ENCODE data around the gene WNK1.
"Not testable (repeated sequence)": the region's sequence is repeated elsewhere in the genome, so short reads cannot be mapped to it uniquely, and the experiment has no call there.

WNK1 gene

DNA sequence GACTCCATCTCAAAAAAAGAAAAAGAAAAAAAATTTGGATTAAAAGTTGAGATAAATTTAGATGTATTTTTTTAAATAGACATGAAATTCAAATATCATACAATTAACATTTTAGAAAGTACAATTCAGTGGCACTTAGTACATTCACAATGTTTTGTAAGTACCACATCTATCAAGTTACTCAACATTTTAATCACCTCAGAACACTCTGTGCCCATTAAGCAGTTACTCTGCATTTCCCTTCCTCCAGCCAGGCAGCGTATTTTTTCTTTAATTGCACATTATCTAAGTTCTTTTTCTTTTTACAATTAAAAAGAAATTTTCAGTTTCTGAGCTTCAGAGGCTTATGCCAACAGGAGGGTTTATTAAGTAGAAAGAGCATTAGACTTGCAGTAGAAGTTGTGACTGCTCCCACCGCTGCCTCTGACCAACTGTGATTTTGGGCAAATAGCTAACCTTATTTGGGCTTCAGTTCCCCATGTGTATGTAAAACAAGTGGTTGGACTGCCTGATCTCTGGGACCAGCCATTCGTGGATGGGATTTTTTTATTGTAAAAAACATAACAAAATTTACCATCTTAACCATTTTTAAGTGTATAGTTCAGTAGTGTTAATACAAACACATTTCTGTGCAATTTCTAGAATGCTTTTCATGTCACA lies 65.7 kb downstream of the WNK1 start:
- no peak for DNase-seq (ENCODE audit: low read depth)

DNA sequence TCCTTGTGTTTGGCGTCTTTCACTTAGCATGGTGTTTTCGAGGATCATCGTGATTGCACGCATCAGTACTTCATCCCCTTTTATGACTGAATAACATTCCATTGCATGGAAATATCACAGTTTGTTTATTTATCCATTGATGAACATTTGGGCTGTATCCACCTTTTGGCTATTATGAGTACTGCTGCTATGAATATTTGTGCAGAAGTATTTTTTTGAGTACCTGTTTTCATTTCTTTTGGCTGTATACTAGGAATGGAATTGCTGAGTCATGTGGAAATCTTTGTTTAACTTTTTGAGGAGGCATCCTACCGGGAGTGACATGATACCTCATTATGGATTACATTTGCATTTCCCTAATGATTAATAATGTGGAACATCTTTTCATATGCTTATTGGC lies 66.4 kb downstream of the WNK1 start:
- no peak for DNase-seq (ENCODE audit: low read depth)

DNA sequence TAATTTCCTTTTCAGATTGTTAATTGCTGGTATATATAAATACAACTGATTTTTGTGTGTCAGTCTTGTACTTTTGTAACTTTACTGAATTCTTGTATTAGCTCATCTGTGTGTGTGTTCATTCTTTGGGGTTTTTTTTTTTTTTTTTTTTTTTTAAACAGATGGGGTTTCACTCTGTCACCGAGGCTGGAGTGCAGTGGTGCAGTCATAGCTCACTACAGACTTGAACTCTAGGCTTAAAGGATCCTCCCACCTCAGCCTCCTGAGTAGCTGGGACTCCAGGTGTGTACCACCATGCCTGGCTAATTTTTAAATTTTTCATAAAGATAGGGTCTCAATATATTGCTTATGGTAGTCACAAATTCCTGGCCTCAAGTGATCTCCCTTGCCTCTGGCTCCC lies 68.0 kb downstream of the WNK1 start:
- DNase-seq (ENCODE audit: low read depth), result no peak

DNA sequence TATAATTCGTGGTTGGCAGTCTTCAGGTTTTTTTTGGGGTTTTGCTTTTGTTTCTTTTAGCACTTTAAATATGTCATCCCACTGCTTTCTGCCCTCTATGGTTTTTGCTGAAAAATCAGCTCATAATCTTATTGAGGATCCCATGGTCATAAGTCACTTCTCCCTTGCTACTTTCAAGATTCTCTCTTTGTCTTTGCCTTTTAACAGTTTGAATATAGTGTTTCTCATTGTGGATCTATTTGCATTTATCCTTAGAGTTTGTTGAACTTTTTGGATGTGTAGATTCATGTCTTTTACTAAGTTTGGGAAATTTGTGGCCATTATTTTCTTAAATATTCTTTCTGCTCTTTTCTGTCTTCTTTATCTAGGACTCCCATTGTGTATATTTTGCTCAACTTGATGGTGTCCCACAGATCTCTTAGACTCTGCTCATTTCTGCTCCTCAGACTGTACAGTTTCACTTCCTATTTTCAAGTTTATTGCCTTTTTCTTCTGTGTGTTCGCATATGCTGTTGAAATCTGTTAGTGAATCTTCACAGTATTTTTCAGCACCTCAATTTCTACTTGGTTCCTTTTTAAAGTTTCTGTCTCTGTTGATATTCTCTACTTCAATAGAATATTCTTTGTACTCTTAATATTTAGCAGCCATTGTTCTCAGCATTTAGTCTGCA lies 70.8 kb downstream of the WNK1 start:
- DNase-seq (ENCODE audit: low read depth), result no peak

DNA sequence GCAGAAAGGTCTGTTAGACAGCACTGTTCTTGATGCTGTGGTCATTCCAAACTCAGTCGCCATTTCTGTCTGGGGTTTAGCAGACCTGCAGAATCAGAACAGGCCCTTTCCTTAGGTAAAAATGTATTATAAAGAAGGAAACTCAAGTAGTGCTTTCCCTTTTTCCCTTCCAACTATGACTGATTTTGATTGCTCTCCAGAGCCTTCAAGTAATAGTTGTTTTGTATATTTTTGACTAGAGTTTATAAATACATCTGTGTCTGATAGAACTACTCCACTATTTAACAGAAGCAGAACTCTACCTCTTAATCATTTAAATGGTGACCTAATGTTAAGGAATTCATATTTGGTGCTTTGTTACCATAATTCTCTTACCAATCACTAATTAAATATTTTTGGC lies 74.0 kb downstream of the WNK1 start:
- DNase-seq (ENCODE audit: low read depth), result no peak

DNA sequence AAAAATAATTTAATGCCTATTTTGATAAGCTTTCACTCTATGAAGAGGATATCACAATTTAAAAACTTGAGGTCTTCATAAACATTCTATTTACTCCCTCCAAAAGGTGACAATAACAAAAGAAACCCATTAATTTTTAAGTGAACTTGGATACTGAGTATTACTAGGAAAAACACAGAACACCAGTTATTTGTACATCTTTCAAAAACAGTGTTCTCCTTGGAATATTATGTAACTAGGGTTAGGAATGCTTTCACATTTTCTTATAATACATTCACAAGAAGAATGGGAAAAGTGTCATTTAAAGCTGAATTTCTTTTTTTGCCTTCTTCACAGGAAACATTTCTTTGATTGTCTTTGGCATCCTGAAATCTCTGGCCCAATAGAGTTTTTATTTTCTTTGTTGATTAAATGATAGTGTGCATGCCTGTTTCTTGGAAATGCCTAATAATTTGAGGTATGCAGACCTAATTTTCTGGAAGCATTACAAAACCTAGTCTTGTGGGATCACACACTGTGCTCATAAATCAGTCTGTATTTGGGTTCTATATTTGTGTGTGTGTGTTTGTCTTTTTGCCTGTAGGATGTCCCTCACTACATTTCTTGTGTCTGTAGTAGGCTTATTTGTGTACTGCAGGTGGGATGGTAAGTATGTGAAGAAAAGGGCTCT lies 76.5 kb downstream of the WNK1 start:
- no peak for DNase-seq (ENCODE audit: low read depth)

DNA sequence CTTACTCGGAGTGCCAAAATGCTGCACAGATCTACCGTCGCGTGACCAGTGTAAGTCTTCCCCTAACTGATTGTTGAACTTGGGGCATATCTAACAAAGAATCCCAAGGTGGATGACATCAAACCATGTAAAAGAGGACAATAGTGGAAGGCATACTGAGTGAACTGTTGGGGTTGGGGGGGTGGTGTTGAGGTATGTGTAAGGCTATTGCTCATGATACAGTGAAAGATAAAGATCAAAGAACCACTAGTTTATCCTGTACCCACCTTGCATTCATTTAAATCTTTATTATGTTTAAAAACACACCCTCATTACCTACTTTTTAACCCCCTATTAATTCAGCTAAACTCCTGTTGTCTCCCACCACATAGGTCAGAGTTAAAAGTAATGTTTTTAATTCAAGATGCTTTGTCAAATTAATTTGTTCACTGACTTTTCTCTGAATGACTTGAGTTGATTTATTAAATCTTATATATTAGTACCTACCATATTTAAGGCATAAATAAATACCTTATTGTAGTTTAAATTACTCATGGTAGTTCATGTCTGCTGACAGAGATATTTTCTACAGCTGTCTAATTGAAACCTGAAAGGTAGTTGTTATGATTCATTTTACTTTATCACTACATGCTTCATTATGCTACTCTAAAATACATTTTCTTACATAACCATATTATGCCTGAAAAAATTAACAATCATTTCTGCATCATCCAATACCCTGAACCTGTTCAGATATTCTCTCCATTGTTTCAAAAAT lies 77.9 kb downstream of the WNK1 start:
- DNase-seq (ENCODE audit: low read depth), result no peak

DNA sequence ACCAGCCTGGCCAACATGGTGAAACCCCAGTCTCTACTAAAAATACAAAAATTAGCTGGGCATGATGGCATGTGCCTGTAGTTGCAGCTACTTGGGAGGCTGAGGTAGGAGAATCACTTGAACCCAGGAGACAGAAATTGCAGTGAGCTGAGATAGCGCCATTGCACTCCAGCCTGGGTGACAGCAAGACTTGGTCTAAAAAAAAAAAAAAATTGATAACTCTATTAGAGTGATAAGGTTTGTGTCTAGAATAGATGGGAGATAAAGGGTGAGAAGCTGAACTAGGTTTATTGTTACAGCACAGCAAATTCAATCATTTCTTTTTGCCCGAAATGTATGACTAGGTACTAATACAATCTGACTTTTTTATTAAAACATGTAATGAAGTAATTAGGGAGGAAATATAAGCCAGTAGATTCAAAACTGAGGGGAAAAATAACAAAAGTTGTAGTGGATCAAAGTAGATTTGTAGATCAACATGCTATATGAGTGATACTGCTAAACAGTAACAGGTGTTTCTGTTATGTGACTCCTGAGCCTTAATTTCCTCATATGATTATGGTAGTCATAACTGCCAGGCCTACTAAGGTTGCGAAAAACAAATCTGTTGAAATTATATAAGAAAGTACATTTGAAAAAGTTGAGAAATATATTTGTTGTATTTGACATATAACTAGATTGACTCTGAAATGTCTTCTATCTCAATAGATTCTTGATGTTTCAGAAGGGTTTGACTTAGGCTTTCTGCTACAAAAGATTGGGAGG lies 83.6 kb downstream of the WNK1 start:
- no peak for DNase-seq (ENCODE audit: low read depth)

DNA sequence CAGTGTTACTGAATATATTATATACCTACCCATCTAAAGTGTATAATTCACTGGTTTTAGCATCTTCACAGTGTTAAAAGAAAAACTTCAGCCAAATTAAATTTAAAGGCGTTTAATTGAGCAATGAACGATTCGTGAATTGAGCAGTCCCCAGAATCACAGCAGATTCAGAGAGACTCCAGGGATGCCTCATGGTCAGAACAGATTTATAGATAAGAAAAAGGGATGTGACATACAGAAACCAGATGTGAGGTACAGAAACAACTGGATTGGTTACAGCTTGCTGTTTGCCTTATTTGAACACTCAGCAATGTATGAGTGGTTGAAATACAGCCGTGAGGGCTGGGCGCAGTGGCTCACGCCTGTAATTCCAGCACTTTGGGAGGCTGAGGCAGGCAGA lies 84.6 kb downstream of the WNK1 start:
- no peak for DNase-seq (ENCODE audit: low read depth)

DNA sequence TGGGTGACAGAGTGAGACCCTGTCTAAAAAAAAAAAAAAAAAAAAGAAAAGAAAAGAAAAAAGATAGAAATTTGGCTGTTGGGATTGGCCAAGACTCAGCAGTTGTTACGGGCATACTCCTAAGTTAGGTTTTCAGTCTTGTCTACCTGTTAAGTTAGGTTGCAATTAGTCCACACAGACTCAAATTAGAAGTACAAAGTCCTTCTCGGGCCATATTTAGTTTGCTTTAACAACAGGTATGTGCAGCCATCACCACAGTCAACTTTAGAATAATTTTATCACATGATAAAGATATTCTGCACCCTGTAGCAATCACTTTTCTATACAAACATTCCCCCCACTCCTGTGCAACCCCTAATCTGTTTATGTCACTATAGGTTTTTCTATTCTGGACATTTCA lies 85.2 kb downstream of the WNK1 start:
- no peak for DNase-seq (ENCODE audit: low read depth)

DNA sequence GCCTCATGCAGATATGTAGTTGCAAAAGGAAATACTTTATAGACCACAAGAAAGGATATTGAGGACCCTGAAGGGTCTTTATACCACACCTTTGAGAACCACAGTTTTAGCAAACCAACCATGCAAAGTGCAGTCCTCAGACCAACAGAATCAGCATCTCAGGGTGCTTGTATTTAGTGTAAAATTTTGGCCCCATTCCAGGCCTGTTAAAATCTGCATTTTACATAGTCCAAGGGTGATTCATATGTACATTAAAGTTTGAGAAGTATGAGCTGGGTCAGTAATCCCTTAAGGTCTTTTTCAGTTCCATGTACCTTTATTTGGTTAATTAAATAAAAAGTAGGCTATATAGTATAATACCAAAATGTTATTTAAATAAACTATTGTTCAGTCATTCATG lies 91.2 kb downstream of the WNK1 start:
- DNase-seq (ENCODE audit: low read depth), result no peak

DNA sequence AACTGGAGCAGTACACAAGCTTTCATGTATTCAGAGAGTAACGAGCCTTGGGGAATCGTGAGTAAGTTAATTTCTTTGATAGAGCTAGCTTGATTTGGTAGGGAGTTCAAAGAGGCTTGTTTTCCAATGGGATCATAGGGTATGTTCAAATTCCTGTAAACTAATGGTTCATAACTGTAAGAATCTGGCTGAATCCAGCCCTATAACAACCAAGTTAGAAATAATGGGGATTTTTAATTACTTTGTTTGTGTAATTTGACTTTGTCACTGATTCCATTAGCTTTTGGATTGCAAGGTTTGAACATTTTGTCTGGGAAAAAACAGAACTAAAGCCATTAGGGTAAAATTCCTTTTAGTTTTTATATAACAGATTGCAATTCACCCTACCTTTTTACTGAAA lies 94.0 kb downstream of the WNK1 start:
- no peak for DNase-seq (ENCODE audit: low read depth)

DNA sequence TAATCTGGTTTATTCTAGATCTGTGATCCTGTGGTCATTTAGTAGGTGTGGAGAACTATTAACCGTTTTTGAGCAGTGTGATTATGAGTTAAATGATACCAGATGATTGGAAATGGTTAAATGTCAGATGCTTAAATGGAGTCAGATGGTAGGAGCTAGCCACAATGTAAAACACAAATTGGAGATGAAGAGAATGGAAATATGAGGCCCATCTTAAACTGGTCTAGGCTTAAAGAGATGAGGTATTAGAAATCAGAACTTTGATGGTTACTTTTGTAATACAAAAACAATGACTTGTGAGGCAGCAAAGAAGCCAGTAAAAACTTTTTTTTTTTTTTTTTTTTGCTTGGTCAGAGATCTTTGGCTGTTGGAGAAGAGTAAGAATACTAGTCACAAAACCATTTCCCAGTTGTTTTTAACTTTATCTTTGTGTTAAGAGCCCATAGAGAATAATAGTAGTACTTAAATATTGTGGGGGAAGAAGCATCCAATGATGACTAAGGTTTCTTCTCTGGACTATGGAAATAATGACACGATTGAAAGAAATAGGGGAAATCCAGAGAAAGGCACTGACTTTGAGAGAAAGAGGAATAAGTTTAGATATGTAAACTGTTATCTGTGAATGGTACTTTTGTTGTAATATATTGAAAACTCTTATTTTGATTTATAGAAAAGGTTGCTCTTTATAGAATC lies 95.9 kb downstream of the WNK1 start:
- no peak for DNase-seq (ENCODE audit: low read depth)

DNA sequence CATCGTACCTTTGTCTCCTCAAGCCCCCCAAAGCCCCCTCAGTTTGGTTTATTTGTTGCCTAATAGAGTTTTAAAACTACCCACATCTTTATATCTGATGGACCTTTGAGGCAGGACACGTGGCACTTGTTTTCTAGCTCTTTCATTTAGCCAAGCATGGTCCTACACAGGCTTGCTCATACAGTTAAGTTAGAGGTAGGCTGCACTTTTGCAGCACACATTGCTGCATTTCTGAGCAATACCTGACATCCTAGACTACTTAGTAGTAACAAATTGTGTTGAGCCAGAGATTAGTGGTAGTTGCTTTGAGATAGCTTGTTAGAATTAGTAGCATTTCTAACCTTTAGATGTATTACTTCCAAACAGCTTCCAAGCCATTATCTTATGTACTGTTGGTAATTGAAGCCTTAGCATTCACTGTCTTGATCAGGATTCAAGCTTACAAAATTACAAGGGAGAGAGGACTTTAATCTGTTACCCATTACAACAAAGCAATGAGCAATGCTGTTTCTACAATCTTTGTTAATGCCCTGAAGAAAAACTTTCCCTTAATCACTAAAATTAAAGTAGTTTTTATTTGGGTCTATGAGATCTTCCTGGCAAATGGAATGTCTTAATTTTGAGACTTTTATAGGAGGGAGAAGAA lies 96.6 kb downstream of the WNK1 start:
- DNase-seq (ENCODE audit: low read depth), result no peak

DNA sequence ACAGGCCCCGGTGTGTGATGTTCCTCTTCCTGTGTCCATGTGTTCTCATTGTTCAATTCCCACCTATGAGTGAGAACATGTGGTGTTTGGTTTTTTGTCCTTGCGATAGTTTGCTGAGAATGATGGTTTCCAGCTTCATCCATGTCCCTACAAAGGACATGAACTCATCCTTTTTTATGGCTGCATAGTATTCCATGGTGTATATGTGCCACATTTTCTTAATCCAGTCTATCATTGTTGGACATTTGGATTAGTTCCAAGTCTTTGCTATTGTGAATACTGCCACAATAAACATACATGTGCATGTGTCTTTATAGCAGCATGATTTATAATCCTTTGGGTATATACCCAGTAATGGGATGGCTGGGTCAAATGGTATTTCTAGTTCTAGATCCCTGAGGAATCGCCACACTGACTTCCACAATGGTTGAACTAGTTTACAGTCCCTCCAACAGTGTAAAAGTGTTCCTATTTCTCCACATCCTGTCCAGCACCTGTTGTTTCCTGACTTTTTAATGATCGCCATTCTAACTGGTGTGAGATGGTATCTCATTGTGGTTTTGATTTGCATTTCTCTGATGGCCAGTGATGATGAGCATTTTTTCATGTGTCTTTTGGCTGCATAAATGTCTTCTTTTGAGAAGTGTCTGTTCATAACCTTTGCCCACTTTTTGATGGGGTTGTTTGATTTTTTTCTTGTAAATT lies 97.5 kb downstream of the WNK1 start:
- DNase-seq (ENCODE audit: low read depth), result not testable (repeated sequence)

DNA sequence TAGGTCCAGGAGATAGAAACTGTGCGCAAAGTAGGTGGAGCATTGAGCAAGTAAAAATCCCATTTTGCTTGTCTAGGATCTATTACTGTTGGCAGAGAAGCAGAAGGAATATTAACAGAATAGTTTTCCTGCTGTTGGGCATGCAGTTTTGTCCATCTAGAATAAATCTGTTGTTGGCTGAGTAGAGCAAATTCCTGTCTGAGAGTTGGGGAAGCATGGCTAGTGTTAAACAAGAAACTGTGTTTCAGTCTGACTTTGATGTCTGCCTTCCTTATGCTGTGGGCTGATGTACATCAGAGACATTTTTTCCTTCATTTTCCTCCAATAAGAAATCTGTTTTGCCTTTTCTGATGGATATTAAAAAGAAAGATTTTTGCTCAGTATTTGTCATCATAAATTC lies 99.0 kb downstream of the WNK1 start:
- DNase-seq (ENCODE audit: low read depth), result no peak

DNA sequence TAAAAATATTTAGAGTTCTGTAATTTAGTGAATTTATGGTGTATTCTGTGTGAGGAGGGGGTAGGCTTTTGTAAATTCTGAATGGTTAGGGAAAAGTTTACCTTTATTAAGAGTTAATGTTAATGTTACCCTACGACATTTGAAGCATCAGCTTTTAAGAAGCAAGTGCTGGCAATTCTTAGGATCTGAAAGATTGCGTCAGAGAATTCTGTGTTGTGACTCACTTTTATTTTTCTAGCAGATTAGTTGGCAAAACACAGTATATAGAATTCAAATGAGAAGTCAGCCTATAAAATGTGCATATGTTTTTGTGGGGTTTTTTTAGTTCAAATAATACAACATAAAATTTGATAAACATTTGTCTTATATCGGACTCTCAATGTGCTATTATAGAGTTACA lies 99.5 kb downstream of the WNK1 start:
- no peak for DNase-seq (ENCODE audit: low read depth)

DNA sequence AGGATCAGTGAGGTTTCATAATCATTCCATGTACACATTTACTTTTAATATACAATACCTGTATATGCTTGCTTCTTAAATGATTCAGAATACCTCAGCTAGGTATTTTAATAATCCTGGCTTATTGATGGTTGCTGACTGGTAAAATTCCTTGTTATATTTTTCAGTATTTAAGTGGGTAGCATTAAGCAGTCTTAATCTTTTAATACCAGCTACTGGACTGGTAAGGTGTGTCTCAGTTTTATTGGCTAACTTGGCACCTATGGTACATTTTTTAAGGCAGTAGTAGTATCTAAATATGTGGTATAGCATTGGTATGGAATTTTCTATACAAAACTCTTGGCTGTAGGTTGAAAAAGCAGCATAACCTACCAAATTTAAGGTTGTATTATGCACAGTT lies 100.5 kb downstream of the WNK1 start:
- no peak for DNase-seq (ENCODE audit: low read depth)

DNA sequence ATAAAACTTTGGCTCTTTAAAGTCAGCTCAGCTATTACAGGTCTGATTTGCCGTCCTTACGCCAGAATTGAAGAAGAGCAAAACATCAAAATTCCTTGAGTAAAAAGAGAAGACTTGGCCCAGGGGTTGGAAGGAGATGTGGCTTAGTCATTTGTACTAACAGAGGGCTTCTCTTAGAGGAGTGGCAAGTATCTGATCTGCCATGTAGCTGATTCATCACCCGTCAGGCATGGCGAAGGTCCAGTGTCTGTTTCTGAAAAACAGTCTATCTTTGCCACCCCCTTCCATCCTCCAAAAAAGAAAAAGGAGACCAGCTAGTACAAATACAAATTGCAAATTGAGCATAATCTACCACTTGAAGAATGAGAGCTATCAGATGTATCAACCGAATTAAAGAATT lies 105.2 kb downstream of the WNK1 start:
- no peak for DNase-seq (ENCODE audit: low read depth)

DNA sequence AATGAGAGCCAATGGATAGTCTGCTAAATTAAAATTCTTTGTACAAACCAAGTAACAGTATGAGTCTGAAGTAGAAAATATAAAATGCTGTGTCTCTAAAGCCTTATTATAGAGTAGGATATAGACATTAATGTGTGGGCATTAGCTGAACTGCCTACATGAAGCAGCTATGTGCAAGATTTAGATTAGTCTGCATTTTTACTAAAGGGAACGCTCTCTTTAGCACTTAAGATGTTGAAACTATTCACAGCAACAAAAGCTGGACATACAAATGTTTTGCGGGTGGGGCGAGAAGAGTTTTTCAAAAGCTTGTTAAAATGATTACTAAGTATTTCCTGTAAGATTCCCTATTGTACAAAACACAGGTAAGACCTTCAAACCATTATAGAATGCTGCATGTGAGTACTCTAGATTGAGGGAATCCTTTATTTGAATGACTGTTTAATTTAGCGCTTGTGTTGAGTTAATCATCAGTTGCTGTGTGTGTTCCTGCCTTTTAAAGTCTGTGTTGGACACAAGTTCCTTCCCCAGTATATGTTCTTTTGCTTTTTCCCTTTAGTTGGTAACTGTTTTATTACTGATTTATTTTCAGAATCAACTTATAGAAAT lies 110.0 kb downstream of the WNK1 start:
- DNase-seq (ENCODE audit: low read depth), result no peak
